Prostate gland (tissue), 2 donors: ENCODE data around the gene TPX2.

Source experiments
- POLR2AphosphoS5 ChIP-seq: sonication (generic); formaldehyde crosslinking; IDR thresholded peaks from one replicate; pipeline ENCODE4 v1.6.1; 2017; ENCODE audit warnings: antibody characterized with exemption
- TF ChIP-seq, protein P1 (sequence below), 4 experiments: fragments of 200-600 bp in 2 of 4; fragments of 450-650 bp in 2 of 4; sonication (generic) in 2 of 4; IDR thresholded peaks; 1 replicate in 3 of 4; 2 replicates in 1 of 4; pipeline ENCODE4 v1.5.1; 2016 to 2019; ENCODE audit warnings: antibody characterized with exemption in 4 of 4, mild to moderate bottlenecking in 2 of 4, moderate library complexity in 2 of 4

DNA sequence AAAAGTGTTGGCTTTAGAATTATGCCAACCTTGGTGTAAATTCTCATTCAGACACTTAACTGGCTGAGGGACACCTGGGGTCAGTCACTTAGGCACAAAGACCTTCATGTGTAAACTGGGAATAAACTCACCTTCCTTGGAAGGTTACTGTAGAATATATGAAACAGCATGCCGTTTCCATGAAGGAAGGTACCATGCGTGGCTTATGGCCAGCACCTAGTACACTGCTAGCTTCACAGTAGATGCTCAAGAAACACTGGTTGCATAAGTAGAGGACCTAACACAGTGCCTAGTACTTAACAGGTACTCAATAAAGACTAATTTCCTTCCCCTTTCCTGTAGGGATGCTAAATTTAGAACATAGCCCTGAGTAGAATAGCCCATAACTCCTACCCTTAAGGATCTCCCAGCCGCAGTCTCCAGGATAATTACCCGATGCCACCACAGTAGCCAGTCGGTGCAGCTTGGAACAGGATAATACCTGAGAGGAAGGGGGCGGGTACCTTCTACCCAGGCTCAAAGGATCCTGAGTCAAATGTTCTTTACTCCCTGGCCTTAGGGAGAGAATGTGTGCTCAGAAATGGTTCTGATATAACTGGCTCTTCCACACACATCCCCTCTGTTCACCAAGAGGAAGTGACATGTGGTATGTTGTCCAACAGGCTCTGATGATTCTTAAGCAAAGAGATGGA is 20.0 kb upstream of the TPX2 start:
- TF ChIP-seq, protein P1, sequence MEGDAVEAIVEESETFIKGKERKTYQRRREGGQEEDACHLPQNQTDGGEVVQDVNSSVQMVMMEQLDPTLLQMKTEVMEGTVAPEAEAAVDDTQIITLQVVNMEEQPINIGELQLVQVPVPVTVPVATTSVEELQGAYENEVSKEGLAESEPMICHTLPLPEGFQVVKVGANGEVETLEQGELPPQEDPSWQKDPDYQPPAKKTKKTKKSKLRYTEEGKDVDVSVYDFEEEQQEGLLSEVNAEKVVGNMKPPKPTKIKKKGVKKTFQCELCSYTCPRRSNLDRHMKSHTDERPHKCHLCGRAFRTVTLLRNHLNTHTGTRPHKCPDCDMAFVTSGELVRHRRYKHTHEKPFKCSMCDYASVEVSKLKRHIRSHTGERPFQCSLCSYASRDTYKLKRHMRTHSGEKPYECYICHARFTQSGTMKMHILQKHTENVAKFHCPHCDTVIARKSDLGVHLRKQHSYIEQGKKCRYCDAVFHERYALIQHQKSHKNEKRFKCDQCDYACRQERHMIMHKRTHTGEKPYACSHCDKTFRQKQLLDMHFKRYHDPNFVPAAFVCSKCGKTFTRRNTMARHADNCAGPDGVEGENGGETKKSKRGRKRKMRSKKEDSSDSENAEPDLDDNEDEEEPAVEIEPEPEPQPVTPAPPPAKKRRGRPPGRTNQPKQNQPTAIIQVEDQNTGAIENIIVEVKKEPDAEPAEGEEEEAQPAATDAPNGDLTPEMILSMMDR (IDR thresholded peaks at IDR 0.05) = no peak
- no peak for TF ChIP-seq POLR2AphosphoS5
